H1 (cell line): ENCODE data around the gene PTPRD. TPM values are rescaled to one million over a fixed set of nuclear protein-coding genes. Genes with fewer than 3 reads are reported as not detected.

Experiments
- CTCF ChIA-PET: fragments of 300-600 bp; sonication (Branson Sonifier 250); formaldehyde crosslinking; loops from one replicate; lab custom pipeline; 2021; ENCODE audit not compliant: partially characterized antibody; lab: Charles Lee
- POLR2A ChIA-PET: fragments of 300-600 bp; sonication (Branson Sonifier 250); formaldehyde crosslinking; loops from one replicate; lab custom pipeline; 2021; ENCODE audit warnings: inconsistent platforms; ENCODE audit not compliant: partially characterized antibody; lab: Charles Lee
- DNase-seq, 2 experiments: peaks; one replicate each; pipeline versions ENCODE4 v3.0.0 to v3.0.0-alpha.2; 2010 to 2022; ENCODE audit warnings: low spot score in 2 of 2, low read depth in 1 of 2, mixed read lengths in 1 of 2
- FAIRE-seq: peaks from 2 replicates; lab custom pipeline; 2011; peaks lifted over from hg19 to GRCh38; lab: Jason Lieb, UNC
- H2AFZ ChIP-seq: 2 replicates; pipeline ENCODE4 v1.8.1; 2012; ENCODE audit warnings: low read length, inconsistent platforms
- H2AK5ac ChIP-seq: 2 replicates; pipeline ENCODE4 v1.6.1; 2013; ENCODE audit warnings: low read depth, low read length
- H2BK120ac ChIP-seq: replicated peaks from 2 replicates; pipeline ENCODE3; 2013; ENCODE audit warnings: low read depth, low read length, inconsistent platforms
- H2BK12ac ChIP-seq: 2 replicates; pipeline ENCODE4 v1.6.1; 2013; ENCODE audit warnings: low read depth, low read length
- H2BK15ac ChIP-seq: 2 replicates; pipeline ENCODE4 v1.6.1; 2013; ENCODE audit warnings: low read length
- H2BK20ac ChIP-seq: 2 replicates; pipeline ENCODE4 v1.6.1; 2013; ENCODE audit warnings: low read length
- H2BK5ac ChIP-seq: 2 replicates; pipeline ENCODE4 v1.6.1; 2013; ENCODE audit warnings: low read depth, low read length
- H3K14ac ChIP-seq: 2 replicates; pipeline ENCODE4 v1.6.1; 2013; ENCODE audit warnings: inconsistent platforms; ENCODE audit not compliant: insufficient read length
- H3K18ac ChIP-seq: 2 replicates; pipeline ENCODE4 v1.6.1; 2013; ENCODE audit warnings: low read length; ENCODE audit errors: extremely low read depth
- H3K23ac ChIP-seq: 2 replicates; pipeline ENCODE4 v1.6.1; 2013; ENCODE audit warnings: inconsistent platforms; ENCODE audit not compliant: insufficient read length
- H3K23me2 ChIP-seq: 2 replicates; pipeline ENCODE4 v1.6.1; 2013; ENCODE audit warnings: low read depth, low read length
- H3K27ac ChIP-seq: 2 replicates; pipeline ENCODE4 v1.6.1; 2011; ENCODE audit warnings: low read depth, low read length, inconsistent platforms
- H3K27me3 ChIP-seq, 4 experiments: replicated peaks in 1 of 4; 1 replicate in 1 of 4; 2 replicates in 3 of 4; pipeline versions ENCODE4 v1.6.1 to v1.8.1; 2011 to 2013; ENCODE audit warnings: low read length in 3 of 4, mild to moderate bottlenecking in 3 of 4, inconsistent platforms in 2 of 4, mixed read lengths in 2 of 4, moderate library complexity in 1 of 4; ENCODE audit not compliant: control insufficient read depth in 3 of 4, insufficient read depth in 3 of 4; ENCODE audit errors: extremely low read depth in 1 of 4
- H3K36me3 ChIP-seq, 4 experiments: 2 replicates each; pipeline versions ENCODE4 v1.6.1 to v1.8.1; 2011 to 2013; ENCODE audit warnings: mild to moderate bottlenecking in 4 of 4, low read length in 3 of 4, moderate library complexity in 2 of 4, control low read depth in 1 of 4, inconsistent platforms in 1 of 4; ENCODE audit not compliant: insufficient read depth in 4 of 4, control insufficient read depth in 2 of 4
- H3K4ac ChIP-seq: replicated peaks from 2 replicates; pipeline ENCODE3; 2013; ENCODE audit warnings: low read length, low read depth, mixed read lengths, inconsistent platforms; ENCODE audit not compliant: insufficient read length
- H3K4me1 ChIP-seq, 4 experiments: replicated peaks in 1 of 4; 1 replicate in 1 of 4; 2 replicates in 3 of 4; pipeline versions ENCODE4 v1.6.1 to v1.8.1; 2011 to 2013; ENCODE audit warnings: low read length in 3 of 4, inconsistent platforms in 2 of 4, mixed read lengths in 1 of 4; ENCODE audit not compliant: insufficient read depth in 4 of 4, control insufficient read depth in 3 of 4
- H3K4me2 ChIP-seq, 2 experiments: 2 replicates each; pipeline versions ENCODE4 v1.6.1 to v1.8.1; 2011 to 2013; ENCODE audit warnings: low read depth in 2 of 2, low read length in 2 of 2, control low read depth in 1 of 2, inconsistent platforms in 1 of 2, mild to moderate bottlenecking in 1 of 2; ENCODE audit not compliant: insufficient read depth in 1 of 2
- H3K4me3 ChIP-seq, 4 experiments: fragments of 200-600, 300-600 bp in 1 of 4; sonication (generic), shearing (Covaris generic), sonication (Bioruptor Twin) in 1 of 4; 2 replicates each; pipeline versions ENCODE4 v1.5.1 to v1.8.1; 2011 to 2016; ENCODE audit warnings: low read length in 4 of 4, low read depth in 3 of 4, control low read depth in 2 of 4, inconsistent platforms in 2 of 4, mild to moderate bottlenecking in 2 of 4, mixed read lengths in 1 of 4, moderate library complexity in 1 of 4; ENCODE audit not compliant: insufficient read depth in 2 of 4; ENCODE audit errors: extremely low read depth in 1 of 4
- H3K56ac ChIP-seq: replicated peaks from 2 replicates; pipeline ENCODE3; 2013; ENCODE audit warnings: low read depth, mild to moderate bottlenecking, mixed read lengths, low read length, inconsistent platforms; ENCODE audit not compliant: insufficient read length
- H3K79me1 ChIP-seq: 2 replicates; pipeline ENCODE4 v1.6.1; 2013; ENCODE audit warnings: low read depth, low read length, control low read depth
- H3K79me2 ChIP-seq, 2 experiments: 2 replicates each; pipeline versions ENCODE4 v1.6.1 to v1.8.1; 2012 to 2013; ENCODE audit warnings: low read length in 2 of 2, mild to moderate bottlenecking in 2 of 2, inconsistent platforms in 1 of 2; ENCODE audit not compliant: insufficient read depth in 2 of 2, control insufficient read depth in 1 of 2
- H3K9ac ChIP-seq, 4 experiments: replicated peaks in 1 of 4; 1 replicate in 1 of 4; 2 replicates in 3 of 4; pipeline versions ENCODE4 v1.6.1 to v1.8.1; 2011 to 2013; ENCODE audit warnings: low read depth in 3 of 4, low read length in 3 of 4, control low read depth in 2 of 4, mild to moderate bottlenecking in 2 of 4, moderate library complexity in 2 of 4, inconsistent platforms in 1 of 4; ENCODE audit errors: extremely low read depth in 1 of 4
- H3K9me3 ChIP-seq, 2 experiments: 2 replicates each; pipeline versions ENCODE4 v1.6.1 to v1.8.1; 2012 to 2013; ENCODE audit warnings: mild to moderate bottlenecking in 2 of 2, moderate library complexity in 2 of 2, control low read depth in 1 of 2, inconsistent platforms in 1 of 2, low read depth in 1 of 2, low read length in 1 of 2, mixed read lengths in 1 of 2; ENCODE audit not compliant: insufficient read depth in 2 of 2
- H4K20me1 ChIP-seq, 2 experiments: replicated peaks in 1 of 2; 2 replicates each; pipeline versions ENCODE3 to v1.8.1; 2011 to 2013; ENCODE audit warnings: inconsistent platforms in 2 of 2, low read length in 2 of 2, mild to moderate bottlenecking in 1 of 2; ENCODE audit not compliant: insufficient read depth in 2 of 2, control insufficient read depth in 1 of 2
- H4K5ac ChIP-seq: 2 replicates; pipeline ENCODE4 v1.6.1; 2013; ENCODE audit warnings: low read length, low read depth, mixed read lengths, inconsistent platforms; ENCODE audit not compliant: insufficient read length
- H4K8ac ChIP-seq: 2 replicates; pipeline ENCODE4 v1.8.0; 2013; ENCODE audit warnings: mild to moderate bottlenecking, moderate library complexity, low read length, inconsistent platforms; ENCODE audit not compliant: insufficient read depth; ENCODE audit errors: extremely low read depth
- H4K91ac ChIP-seq: replicated peaks from 2 replicates; pipeline ENCODE3; 2013; ENCODE audit warnings: low read length, mixed read lengths, inconsistent platforms; ENCODE audit not compliant: insufficient read length
- ASH2L ChIP-seq: fragments of 200-600, 300-600 bp; sonication (generic); IDR thresholded peaks from one replicate; pipeline ENCODE4 v1.7.1; 2017; ENCODE audit warnings: low read length
- BCL11A ChIP-seq, 2 experiments: IDR thresholded peaks; one replicate each; pipeline ENCODE4 v1.6.1; 2011; ENCODE audit warnings: low read depth in 2 of 2, low read length in 2 of 2, mild to moderate bottlenecking in 2 of 2
- EGR1 ChIP-seq: IDR thresholded peaks from 2 replicates; pipeline ENCODE4 v1.6.1; 2011; ENCODE audit warnings: low read depth, low read length, borderline replicate concordance
- JUN ChIP-seq: IDR thresholded peaks from 2 replicates; pipeline ENCODE4 v1.6.1; 2011; ENCODE audit warnings: low read depth, mild to moderate bottlenecking, improper control_type of control experiment, low read length
- RXRA ChIP-seq: IDR thresholded peaks from 2 replicates; pipeline ENCODE4 v1.6.1; 2011; ENCODE audit warnings: low read depth, mild to moderate bottlenecking, low read length, moderate library complexity; ENCODE audit not compliant: insufficient read depth
- TCF12 ChIP-seq: IDR thresholded peaks from 2 replicates; pipeline ENCODE4 v1.6.1; 2011; ENCODE audit warnings: low read depth, mild to moderate bottlenecking, low read length
- WGBS, 2 experiments: shearing (Covaris generic) in 1 of 2; methylation state at CpG; one replicate each; pipeline versions ENCODE4 v1.1.6 to v1.1.7; 2013 to 2015; ENCODE audit warnings: low lambda C conversion rate in 2 of 2, mixed read lengths in 2 of 2, inconsistent platforms in 1 of 2, low coverage in 1 of 2, missing lambda C conversion rate in 1 of 2; ENCODE audit not compliant: insufficient replicate concordance in 2 of 2, insufficient coverage in 1 of 2, insufficient read length in 1 of 2; ENCODE audit errors: extremely low coverage in 1 of 2, missing lambda C conversion rate in 1 of 2; 5-methylcytosine and 5-hydroxymethylcytosine counted together
- polyA plus RNA-seq, 7 experiments: library from polyadenylated mRNA; depleted of rRNA in 3 of 7; stranded (reverse) in 5 of 7; unstranded in 2 of 7; fragments of >200 nt in 5 of 7; fragments of 200-250 nt in 2 of 7; gene quantifications; 1 replicate in 5 of 7; 2 replicates in 1 of 7; 4 replicates in 1 of 7; pipeline versions ENCODE4 v1.2.1 to v1.2.3, GENCODE V29; 2011 to 2013; ENCODE audit warnings: missing spikeins in 2 of 7, mixed read lengths in 2 of 7
- total RNA-seq: library from RNA; stranded (reverse); fragmentation: NEBNext Ultra II Directional; extraction: Animal tissue kit (Norgen Biotek cat#: 25700); gene quantifications from 2 replicates; pipeline ENCODE4 v1.2.1, GENCODE V29; 2021

The PTPRD gene
- total and polyA plus RNA-seq, 2 of the 8 experiments (the other 6 are each of a cell fraction or from before 2014, with no cell fraction given): 17.2 to 77.0 TPM

GRCh38 chr9:8304720-8305119, 2308.1 kb downstream of the PTPRD start:
- no peaks in the 10 kb centered on the region for H3K79me2 ChIP-seq
- H3K56ac ChIP-seq: no peak overlapping the region
- no peak overlapping the region for H4K8ac ChIP-seq
- FAIRE-seq (no peak), DNase-seq (no peak)
- no peaks in the 10 kb centered on the region for H3K9me3 ChIP-seq
- H3K23me2 ChIP-seq: no peaks in the 10 kb centered on the region
- H4K5ac ChIP-seq: no peak overlapping the region
- no peak overlapping the region for H3K27ac ChIP-seq
- H3K4me2 ChIP-seq: no peak overlapping the region
- WGBS, 2 experiments: 92% methylated on average over 2 of the region's 2 CpGs; no CpG with 5 or more reads in 1 of the 2 experiments
- H3K23ac ChIP-seq: no peak overlapping the region
- CTCF ChIA-PET: no interaction called here
- no peak overlapping the region for H2AFZ ChIP-seq
- H3K14ac ChIP-seq: no peak overlapping the region
- no peak overlapping the region for H2BK20ac ChIP-seq
- H3K18ac ChIP-seq: no peak overlapping the region
- no peak overlapping the region for H3K9ac ChIP-seq
- no peak overlapping the region for H4K91ac ChIP-seq
- no peaks in the 10 kb centered on the region for H3K27me3 ChIP-seq
- H3K4ac ChIP-seq: no peak overlapping the region
- no peak overlapping the region for H2BK5ac ChIP-seq
- no peak overlapping the region for H2BK120ac ChIP-seq
- H3K79me1 ChIP-seq: no peaks in the 10 kb centered on the region
- H2BK15ac ChIP-seq: no peak overlapping the region
- H2AK5ac ChIP-seq: no peak overlapping the region
- no peak overlapping the region for H2BK12ac ChIP-seq
- POLR2A ChIA-PET: no interaction called here
- TF ChIP-seq BCL11A (IDR thresholded peaks at IDR 0.05; ENCODE audit: low read depth in 2 of 2, low read length in 2 of 2) (no peak), ASH2L (no peak), EGR1 (no peak), RXRA (no peak), TCF12 (no peak), JUN (no peak)
- no peaks in the 10 kb centered on the region for H3K4me1 ChIP-seq
- H3K36me3 ChIP-seq: no peaks in the 10 kb centered on the region
- no peaks in the 10 kb centered on the region for H4K20me1 ChIP-seq
- H3K4me3 ChIP-seq: no peak overlapping the region
